GM18508 (cell line): ENCODE data around the gene UBE2J1.

Experiments
- ATAC-seq: cut with Tn5 transposase; IDR thresholded peaks from one replicate; pipeline ENCODE4 v1.9.1; 2021; ENCODE audit warnings: moderate number of reproducible peaks; ENCODE audit not compliant: insufficient read depth, unreplicated experiment

Gene UBE2J1

DNA sequence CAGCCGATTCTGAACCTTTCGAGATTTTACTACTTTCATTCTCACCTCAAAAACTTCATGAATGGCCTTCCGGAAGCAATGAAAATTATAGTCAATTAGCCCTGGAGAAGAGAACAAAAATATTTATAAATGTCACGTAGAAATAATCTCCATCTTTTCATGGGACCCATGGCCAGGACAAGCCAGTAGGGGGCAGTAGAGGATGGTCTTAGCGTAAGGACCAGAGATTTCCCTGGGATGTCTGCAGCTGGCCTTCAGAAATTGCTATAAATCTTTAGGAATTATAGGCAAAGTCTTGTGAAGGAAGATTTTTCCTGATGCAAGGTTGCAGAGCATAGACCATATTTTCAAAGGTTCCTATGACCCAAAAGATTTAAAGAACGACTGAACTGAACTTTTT is 15.6 kb upstream of the UBE2J1 start:
- ATAC-seq, result no peak

DNA sequence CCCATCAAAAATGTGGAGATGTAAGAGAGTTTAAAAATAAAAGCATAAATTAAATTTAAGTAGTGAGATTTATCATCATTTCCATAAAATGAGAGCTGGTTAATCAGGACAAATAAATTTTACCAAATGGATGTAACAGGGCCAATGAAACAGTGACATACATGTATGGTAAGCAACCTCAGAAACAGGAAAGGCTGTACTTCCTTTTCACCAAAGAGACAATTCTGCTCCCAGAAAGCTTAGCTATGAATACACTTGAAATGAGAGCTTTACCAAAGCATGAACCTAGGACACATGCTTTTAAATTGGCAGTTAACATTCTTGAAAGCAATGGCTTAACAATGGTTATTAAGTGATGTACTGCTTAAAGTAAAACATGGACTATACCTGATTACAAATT is 12.1 kb upstream of the UBE2J1 start:
- no peak for ATAC-seq

DNA sequence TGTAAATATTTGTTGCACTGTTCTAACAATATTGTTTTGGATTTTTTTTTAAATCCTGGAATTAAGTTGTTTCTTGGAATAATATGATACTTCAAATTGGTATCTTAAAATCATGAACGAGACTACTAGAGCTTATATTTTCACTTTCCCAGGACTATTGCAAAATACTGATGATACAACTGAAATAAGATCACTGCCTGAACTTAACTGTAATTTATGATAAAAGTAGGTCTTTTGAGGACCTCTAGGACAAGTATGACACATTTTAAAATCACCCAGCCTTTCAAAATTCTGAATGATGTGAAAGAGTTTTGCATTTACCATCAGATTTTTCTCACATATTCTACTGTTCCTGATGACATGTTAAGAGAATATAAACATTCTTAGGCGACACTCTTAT is 8.6 kb upstream of the UBE2J1 start:
- ATAC-seq, result no peak

- ATAC-seq, result peak; percentile 47
These were observed 8.0 kb upstream of the UBE2J1 start for GRCh38 chr6:89360415-89360999.

DNA sequence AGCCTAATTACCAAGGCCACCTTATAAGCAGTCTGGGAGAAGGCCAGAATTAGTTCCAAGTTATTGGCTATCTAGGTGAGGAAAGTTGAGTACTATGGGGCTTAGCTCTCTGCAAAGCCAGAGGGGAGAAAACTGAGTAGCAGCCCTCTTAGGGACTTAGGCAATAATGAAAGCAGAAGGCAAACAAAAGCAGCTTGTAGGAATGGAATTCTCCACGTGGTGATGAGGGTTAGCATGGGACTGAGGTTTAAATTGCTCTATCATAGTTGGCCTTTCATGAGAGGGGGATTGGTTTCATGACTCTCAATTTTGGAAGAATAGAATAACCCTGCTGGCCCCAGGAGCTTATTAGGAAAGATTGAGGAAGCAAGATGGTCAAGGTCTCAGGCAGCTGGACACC is 7.0 kb upstream of the UBE2J1 start:
- ATAC-seq, result no peak

GRCh38 chr6:89357390-89357789 is 4.9 kb upstream of the UBE2J1 start:
- ATAC-seq, result peak; percentile 38

DNA sequence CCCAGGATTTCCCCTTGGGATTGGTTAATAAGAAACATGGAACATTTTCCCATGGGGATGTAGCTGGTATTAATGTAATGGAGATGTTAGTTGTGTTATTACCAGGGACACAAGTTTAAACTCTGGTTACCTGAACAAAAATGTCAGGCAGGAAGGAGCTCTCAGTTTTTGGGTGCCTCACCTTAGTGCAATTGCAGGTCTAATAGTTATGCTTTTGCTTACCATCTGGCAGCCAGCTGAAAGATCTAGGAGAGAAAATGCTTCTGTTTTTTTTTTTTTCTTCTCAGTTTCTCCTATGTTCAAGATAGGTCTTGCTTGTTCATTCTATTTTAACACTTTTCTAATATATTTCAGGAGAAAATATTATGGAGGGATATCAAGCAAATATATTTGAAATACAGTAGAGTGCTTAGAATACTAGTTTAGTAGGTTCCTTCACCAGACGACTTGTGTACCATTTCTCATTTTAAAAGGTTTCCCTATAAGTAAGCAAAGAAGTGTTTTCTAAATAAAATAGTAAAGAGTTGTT is 4.2 kb upstream of the UBE2J1 start:
- ATAC-seq, result no peak

GRCh38 chr6:89355511-89356194 is 3.1 kb upstream of the UBE2J1 start:
- ATAC-seq, result no peak

DNA sequence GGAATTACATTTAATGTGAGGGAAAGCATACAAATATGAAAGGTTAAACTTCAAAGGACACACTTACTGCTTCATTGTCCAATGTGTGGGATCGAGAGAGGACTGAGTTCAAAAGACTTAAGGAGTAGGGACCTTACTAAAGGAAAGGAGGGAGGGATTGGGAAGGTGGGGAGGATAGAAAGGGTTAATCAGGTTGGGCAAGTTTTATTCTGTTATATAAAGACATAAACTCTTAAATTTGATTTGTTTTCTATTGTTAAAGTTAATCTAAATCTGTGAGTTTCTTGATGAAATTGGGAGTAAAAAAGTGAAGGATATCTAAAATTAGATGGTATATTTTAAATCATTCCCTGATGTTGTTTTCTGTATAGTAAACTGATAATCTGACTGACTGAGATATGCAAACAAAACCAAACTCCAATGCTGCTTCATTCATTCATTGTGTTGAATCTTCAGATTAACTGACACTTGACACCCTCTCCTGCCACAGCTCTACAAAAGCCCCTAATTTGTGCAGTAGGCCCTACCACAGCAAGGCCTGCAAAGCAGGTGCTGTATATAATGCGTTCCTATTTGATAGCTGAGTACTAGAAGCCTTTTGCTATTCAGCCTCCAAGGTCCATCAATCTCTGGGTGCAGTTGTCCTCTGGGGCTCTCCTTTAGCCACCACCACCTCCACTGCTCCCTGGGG is 1.3 kb upstream of the UBE2J1 start:
- no peak for ATAC-seq

DNA sequence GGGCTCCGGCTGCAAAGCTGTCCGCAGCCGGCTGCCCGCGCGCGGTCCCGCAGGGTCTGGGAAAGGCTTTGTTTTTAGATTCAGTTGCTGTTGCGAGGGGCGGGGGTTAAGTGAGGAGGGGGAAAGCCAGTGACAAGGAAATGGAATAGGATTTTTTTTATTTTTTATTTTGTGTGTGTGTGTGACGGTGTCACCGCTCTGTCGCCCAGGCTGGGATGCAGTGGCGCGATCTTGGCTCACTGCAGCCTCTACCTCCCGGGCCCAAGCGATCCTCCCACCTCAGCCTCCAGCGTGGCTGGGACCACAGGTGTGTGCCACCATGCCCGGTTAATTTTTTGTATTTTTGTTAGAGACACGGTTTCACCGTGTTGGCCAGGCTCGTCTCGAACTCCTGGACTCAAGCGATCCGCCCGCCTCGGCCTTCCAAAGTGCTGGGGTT is 615 bp upstream of the UBE2J1 start:
- ATAC-seq, result no peak

DNA sequence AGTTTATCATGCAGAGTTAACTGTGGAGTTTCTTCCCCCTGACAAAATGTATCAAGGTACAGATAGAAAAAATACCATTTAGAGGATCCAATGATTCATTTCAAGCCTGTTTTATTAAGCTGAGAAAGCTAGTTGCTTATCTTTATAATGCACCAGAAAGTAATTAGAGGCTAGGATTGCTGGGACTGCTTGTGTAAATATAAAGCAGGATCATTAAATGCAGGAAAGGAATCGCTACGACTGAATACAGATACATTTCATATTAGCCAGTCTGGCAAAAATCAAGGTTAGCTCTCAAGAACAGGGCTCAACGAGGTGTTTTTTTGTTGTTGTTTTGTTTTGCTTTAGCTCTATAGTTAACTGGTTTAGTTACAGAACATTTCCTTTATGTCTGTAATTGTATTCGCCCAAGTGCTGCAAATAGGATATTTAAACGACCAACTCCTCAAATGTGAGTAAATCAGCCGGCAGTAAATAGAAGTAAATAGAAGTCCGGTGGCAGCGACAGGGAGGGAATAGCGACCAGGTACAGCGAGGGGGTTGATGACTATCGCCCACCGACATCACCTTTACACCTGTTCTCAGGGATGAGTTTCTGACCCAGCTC is 748 bp downstream of the UBE2J1 start:
- ATAC-seq, result no peak

GRCh38 chr6:89350281-89350966 is 2.1 kb downstream of the UBE2J1 start:
- ATAC-seq, result peak; percentile 51

DNA sequence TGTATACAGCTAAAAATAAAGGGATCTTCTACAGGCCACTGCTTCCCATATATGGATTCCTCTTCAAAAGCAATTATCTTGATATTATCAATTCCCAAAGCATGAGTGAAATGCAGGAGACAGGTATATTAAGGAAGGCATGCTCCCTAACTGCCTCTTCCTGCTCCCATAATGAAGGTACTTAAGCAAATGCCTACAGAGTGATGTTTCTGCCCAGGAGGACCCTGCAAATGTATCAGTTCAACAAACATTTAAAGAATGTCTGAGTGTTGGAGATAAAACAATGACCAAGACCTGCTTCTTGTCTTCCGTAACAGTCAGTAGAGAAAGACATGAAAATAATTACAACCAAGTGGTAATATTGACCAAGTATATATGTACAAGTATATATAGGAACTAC is 4.2 kb downstream of the UBE2J1 start:
- ATAC-seq, result no peak

DNA sequence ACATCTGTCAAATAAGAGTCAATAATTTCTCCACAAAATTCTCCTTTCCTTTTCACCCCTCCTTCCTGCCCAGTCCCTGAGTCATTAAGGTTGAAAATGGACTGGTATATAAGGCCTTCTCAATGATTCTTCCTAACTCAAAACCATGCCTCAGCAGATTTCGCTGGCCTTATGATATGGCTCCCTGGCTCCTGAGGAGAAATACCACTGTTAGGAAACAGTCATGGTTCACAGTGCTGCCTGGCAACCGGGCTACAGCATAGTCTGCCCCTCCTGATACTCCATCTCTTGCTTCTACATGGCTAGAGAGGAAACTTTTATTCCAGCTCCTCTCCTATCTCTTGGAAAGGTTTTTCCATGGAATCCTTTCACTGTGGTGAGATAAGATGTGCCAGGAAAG is 4.7 kb downstream of the UBE2J1 start:
- ATAC-seq, result no peak

DNA sequence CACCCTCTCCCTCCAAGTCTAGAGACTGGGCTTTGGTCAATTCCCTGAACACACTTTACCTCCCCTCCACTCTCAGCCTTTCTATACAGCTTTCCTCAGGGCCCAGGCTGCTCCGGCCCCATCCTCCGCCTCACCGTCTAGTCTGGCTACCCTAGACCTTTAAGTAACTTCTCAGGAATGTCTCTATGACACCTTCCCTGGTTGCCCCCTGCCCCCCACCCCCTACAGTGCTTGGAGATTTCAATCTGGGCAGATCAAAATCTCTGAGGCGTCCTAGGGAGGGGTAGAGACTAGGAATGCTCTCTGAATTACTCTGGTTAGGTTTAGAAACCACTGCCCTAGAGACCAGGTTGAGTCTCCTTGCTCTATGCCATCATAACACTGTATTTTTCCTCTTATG is 6.1 kb downstream of the UBE2J1 start:
- no peak for ATAC-seq

GRCh38 chr6:89339565-89339964 is 13.0 kb downstream of the UBE2J1 start:
- no peak for ATAC-seq

GRCh38 chr6:89335164-89335563 is 17.4 kb downstream of the UBE2J1 start:
- no peak for ATAC-seq

GRCh38 chr6:89330910-89331309 is 21.6 kb downstream of the UBE2J1 start:
- no peak for ATAC-seq

- no peak for ATAC-seq
These were observed 23.5 kb downstream of the UBE2J1 start for GRCh38 chr6:89328976-89329375.

DNA sequence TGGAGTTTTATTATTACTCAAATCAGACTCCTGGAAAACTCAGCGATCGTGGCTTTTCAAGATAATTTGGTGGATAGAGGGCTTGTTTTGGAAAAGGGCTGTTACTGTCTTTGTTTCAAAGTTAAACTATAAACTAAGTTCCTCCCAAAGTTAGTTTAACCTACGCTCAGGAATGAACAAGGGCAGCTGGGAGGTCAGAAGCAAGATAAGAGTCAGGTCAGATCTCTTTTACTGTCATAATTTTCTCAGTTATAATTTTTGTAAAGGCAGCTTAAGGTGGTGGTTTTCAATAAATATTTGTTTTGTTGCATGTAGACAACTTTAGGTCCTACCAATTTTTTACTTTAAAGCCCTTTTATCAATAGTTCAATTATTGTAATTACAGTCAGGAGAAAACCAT is 28.2 kb downstream of the UBE2J1 start:
- no peak for ATAC-seq
